Astrocyte (in vitro differentiated cells and primary cell): ENCODE results near the gene RAC2. TPM values are rescaled to one million over a fixed set of nuclear protein-coding genes. Genes with fewer than 3 reads are reported as not detected.

Experiments used
- DNase-seq: peaks from one replicate; pipeline ENCODE4 v3.0.0-alpha.2; 2010; ENCODE audit warnings: low read depth
- FAIRE-seq: peaks from 2 replicates; lab custom pipeline; 2011; peaks lifted over from hg19 to GRCh38; lab: Jason Lieb, UNC
- H2AFZ ChIP-seq: 2 replicates; pipeline ENCODE4 v1.6.0; 2012; ENCODE audit warnings: low read depth, low read length, inconsistent platforms
- H3K27ac ChIP-seq: 2 replicates; pipeline ENCODE4 v1.5.1; 2011; ENCODE audit warnings: low read depth, low read length, inconsistent platforms
- H3K27me3 ChIP-seq: 2 replicates; pipeline ENCODE4 v1.6.0; 2011; ENCODE audit warnings: low read length, inconsistent platforms; ENCODE audit not compliant: insufficient read depth
- H3K36me3 ChIP-seq: 2 replicates; pipeline ENCODE4 v1.5.1; 2011; ENCODE audit warnings: low read length, inconsistent platforms; ENCODE audit not compliant: insufficient read depth
- H3K4me1 ChIP-seq: 2 replicates; pipeline ENCODE4 v1.5.1; 2011; ENCODE audit warnings: low read length, inconsistent platforms; ENCODE audit not compliant: insufficient read depth
- H3K4me2 ChIP-seq: 2 replicates; pipeline ENCODE4 v1.6.0; 2012; ENCODE audit warnings: low read length, inconsistent platforms
- H3K4me3 ChIP-seq: 2 replicates; pipeline ENCODE4 v1.5.1; 2011; ENCODE audit warnings: low read depth, mild to moderate bottlenecking, low read length, inconsistent platforms; ENCODE audit not compliant: insufficient read depth
- H3K79me2 ChIP-seq: 2 replicates; pipeline ENCODE4 v1.6.0; 2012; ENCODE audit warnings: mild to moderate bottlenecking, low read length, inconsistent platforms; ENCODE audit not compliant: insufficient read depth
- H3K9ac ChIP-seq: 2 replicates; pipeline ENCODE4 v1.6.0; 2012; ENCODE audit warnings: mild to moderate bottlenecking, low read length, inconsistent platforms
- H3K9me3 ChIP-seq: 2 replicates; pipeline ENCODE4 v1.5.1; 2012; ENCODE audit warnings: low read depth, mild to moderate bottlenecking, low read length, inconsistent platforms; ENCODE audit not compliant: insufficient read depth
- H4K20me1 ChIP-seq: 2 replicates; pipeline ENCODE4 v1.6.0; 2012; ENCODE audit warnings: low read length, inconsistent platforms; ENCODE audit not compliant: insufficient read depth
- H3K27ac Mint-ChIP-seq: one replicate; pipeline ENCODE4 v1.8.0; 2021; ENCODE audit warnings: mild to moderate bottlenecking, mixed read lengths; ENCODE audit not compliant: unreplicated experiment
- H3K27me3 Mint-ChIP-seq: one replicate; pipeline ENCODE4 v1.8.0; 2021; ENCODE audit warnings: low read depth, mixed read lengths; ENCODE audit not compliant: unreplicated experiment
- H3K36me3 Mint-ChIP-seq: one replicate; pipeline ENCODE4 v1.8.0; 2021; ENCODE audit warnings: low read depth, mixed read lengths; ENCODE audit not compliant: unreplicated experiment
- H3K4me1 Mint-ChIP-seq: one replicate; pipeline ENCODE4 v1.8.0; 2021; ENCODE audit warnings: low read depth, mixed read lengths; ENCODE audit not compliant: unreplicated experiment
- H3K4me3 Mint-ChIP-seq: one replicate; pipeline ENCODE4 v1.8.0; 2021; ENCODE audit warnings: mild to moderate bottlenecking, moderate library complexity, mixed read lengths; ENCODE audit not compliant: unreplicated experiment
- H3K9me3 Mint-ChIP-seq: one replicate; pipeline ENCODE4 v1.8.0; 2021; ENCODE audit warnings: mild to moderate bottlenecking, mixed read lengths; ENCODE audit not compliant: unreplicated experiment
- CTCF ChIP-seq: IDR thresholded peaks from 2 replicates; pipeline ENCODE4 v1.5.1; 2011; ENCODE audit warnings: low read depth, mild to moderate bottlenecking, inconsistent platforms, low read length, moderate library complexity; ENCODE audit not compliant: insufficient read depth
- EZH2 ChIP-seq: IDR thresholded peaks from 2 replicates; pipeline ENCODE4 v1.6.1; 2012; ENCODE audit warnings: mild to moderate bottlenecking, low read length, inconsistent platforms; ENCODE audit not compliant: insufficient read depth
- total RNA-seq: library from RNA; stranded (reverse); gene quantifications from 2 replicates; pipeline ENCODE4 v1.2.1, GENCODE V29; 2021

The RAC2 gene
- total RNA-seq, 1 donor from 2014 or later: 0.61 TPM

DNA sequence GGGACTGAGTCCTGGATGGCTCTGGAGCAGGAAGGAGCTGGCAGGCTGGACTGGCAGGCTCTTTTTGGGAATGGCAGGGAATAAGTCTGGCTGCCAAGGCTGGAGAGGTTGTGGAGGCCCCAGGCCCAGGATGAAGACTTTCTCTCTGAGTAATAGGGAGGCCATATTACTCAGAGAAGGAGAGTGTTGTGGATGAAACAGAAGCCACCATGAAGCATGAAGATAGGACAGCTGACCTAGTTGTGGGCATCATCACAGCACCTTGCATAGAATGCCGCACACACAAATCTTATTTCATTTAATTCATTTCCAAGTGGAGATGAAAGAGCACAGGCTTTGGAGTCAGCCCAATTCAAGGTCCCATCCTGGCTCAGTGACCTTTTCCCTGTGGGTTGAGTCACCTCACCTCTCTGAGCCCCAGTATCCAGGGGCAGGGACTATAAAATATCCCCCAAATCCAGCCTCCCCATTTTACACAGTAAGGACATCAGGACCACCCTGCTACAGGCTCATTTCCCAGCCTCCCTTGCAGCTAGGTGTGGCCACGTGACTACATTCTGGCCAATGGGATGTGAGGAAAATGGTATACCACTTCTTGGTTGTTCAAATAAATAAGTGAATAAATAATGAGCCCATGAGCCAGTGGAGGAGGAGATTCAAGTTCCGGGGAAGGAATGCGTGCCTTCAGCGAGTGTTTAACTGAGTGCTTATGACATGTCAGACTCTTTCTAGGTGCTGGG lies 47.7 kb upstream of the RAC2 start:
- H3K4me3 Mint-ChIP-seq: no peak overlapping the region
- peaks cover 1% of the 10 kb centered on the region for H3K27me3 ChIP-seq
- no peak overlapping the region for H3K4me3 ChIP-seq
- H4K20me1 ChIP-seq: no peaks in the 10 kb centered on the region
- DNase-seq (no peak), FAIRE-seq (no peak)
- no peaks in the 10 kb centered on the region for H3K4me1 Mint-ChIP-seq
- no peak overlapping the region for H2AFZ ChIP-seq
- H3K4me1 ChIP-seq: no peaks in the 10 kb centered on the region
- peaks cover 38% of the 10 kb centered on the region for H3K27me3 Mint-ChIP-seq
- peaks cover 8% of the 10 kb centered on the region for H3K36me3 Mint-ChIP-seq
- peaks cover 5% of the 10 kb centered on the region for H3K9me3 ChIP-seq
- no peaks in the 10 kb centered on the region for H3K79me2 ChIP-seq
- no peak overlapping the region for H3K4me2 ChIP-seq
- peaks cover 2% of the 10 kb centered on the region for H3K9me3 Mint-ChIP-seq
- no peaks in the 10 kb centered on the region for H3K36me3 ChIP-seq
- no peak overlapping the region for H3K27ac Mint-ChIP-seq
- H3K9ac ChIP-seq: no peak overlapping the region
- TF ChIP-seq CTCF: no peak
- no peak for TF ChIP-seq EZH2
- H3K27ac ChIP-seq: no peak overlapping the region

GRCh38 chr22:37290737-37291136 lies 46.7 kb upstream of the RAC2 start:
- TF ChIP-seq EZH2: no peak
- TF ChIP-seq CTCF: no peak

GRCh38 chr22:37289156-37289735 lies 45.2 kb upstream of the RAC2 start:
- H3K27me3 Mint-ChIP-seq: peaks cover 41% of the 10 kb centered on the region
- Histone ChIP-seq H2AFZ (no peak overlapping the region), H3K9me3 (peaks cover 5% of the 10 kb centered on the region), H3K9ac (no peak overlapping the region), H3K27ac (no peak overlapping the region), H4K20me1 (no peaks in the 10 kb centered on the region), H3K4me1 (peaks cover 4% of the 10 kb centered on the region), H3K4me2 (no peak overlapping the region), H3K79me2 (no peaks in the 10 kb centered on the region), H3K36me3 (no peaks in the 10 kb centered on the region), H3K27me3 (peaks cover 8% of the 10 kb centered on the region), H3K4me3 (no peak overlapping the region)
- peaks cover 8% of the 10 kb centered on the region for H3K36me3 Mint-ChIP-seq
- TF ChIP-seq CTCF (no peak), EZH2 (no peak)
- peaks cover under 1% of the 10 kb centered on the region for H3K4me1 Mint-ChIP-seq
- DNase-seq (no peak), FAIRE-seq (no peak)
- no peak overlapping the region for H3K27ac Mint-ChIP-seq
- peaks cover 5% of the 10 kb centered on the region for H3K9me3 Mint-ChIP-seq
- H3K4me3 Mint-ChIP-seq: no peak overlapping the region

More at GRCh38 chr22:37290737-37291136, 46.7 kb upstream of the RAC2 start:
- H3K79me2 ChIP-seq: no peaks in the 10 kb centered on the region
- H3K4me1 ChIP-seq: no peaks in the 10 kb centered on the region
- Mint-ChIP-seq H3K4me1 (no peaks in the 10 kb centered on the region), H3K36me3 (peaks cover 8% of the 10 kb centered on the region), H3K9me3 (peaks cover 2% of the 10 kb centered on the region), H3K27me3 (peaks cover 43% of the 10 kb centered on the region), H3K4me3 (no peak overlapping the region), H3K27ac (no peak overlapping the region)
- no peak for DNase-seq
- peaks cover 8% of the 10 kb centered on the region for H3K27me3 ChIP-seq
- no peak overlapping the region for H2AFZ ChIP-seq
- FAIRE-seq: no peak
- no peak overlapping the region for H3K27ac ChIP-seq
- H3K4me2 ChIP-seq: no peak overlapping the region
- no peaks in the 10 kb centered on the region for H4K20me1 ChIP-seq
- no peak overlapping the region for H3K4me3 ChIP-seq
- H3K36me3 ChIP-seq: no peaks in the 10 kb centered on the region
- no peak overlapping the region for H3K9ac ChIP-seq
- peaks cover 5% of the 10 kb centered on the region for H3K9me3 ChIP-seq
